Activated T-cell treated with anti-CD3 and anti-CD28 coated beads for 4 hours (primary cell): Measurements from ENCODE around the gene LYRM1.

Experiments used
- DNase-seq: peaks from one replicate; pipeline ENCODE4 v3.0.0-alpha.2; 2020

Gene LYRM1

GRCh38 chr16:20873331-20873730 is 27.2 kb upstream of the LYRM1 start:
- DNase-seq = no peak

- DNase-seq = no peak
Observed at GRCh38 chr16:20874088-20874581, 26.4 kb upstream of the LYRM1 start.

GRCh38 chr16:20875355-20875650 is 25.3 kb upstream of the LYRM1 start:
- no peak for DNase-seq

- DNase-seq = no peak
Observed at GRCh38 chr16:20878682-20879147, 21.9 kb upstream of the LYRM1 start.

GRCh38 chr16:20879175-20880040 is 21.2 kb upstream of the LYRM1 start:
- DNase-seq = no peak

- no peak for DNase-seq
Observed at GRCh38 chr16:20880867-20881502, 19.6 kb upstream of the LYRM1 start.

GRCh38 chr16:20881503-20881878 is 19.1 kb upstream of the LYRM1 start:
- no peak for DNase-seq

- DNase-seq = no peak
Observed at GRCh38 chr16:20883554-20884239, 16.9 kb upstream of the LYRM1 start.

GRCh38 chr16:20884240-20884556 is 16.4 kb upstream of the LYRM1 start:
- DNase-seq = no peak

GRCh38 chr16:20886320-20886719 is 14.3 kb upstream of the LYRM1 start:
- DNase-seq = no peak

- no peak for DNase-seq
Observed at GRCh38 chr16:20887207-20887606, 13.4 kb upstream of the LYRM1 start.

GRCh38 chr16:20889625-20890275 is 10.8 kb upstream of the LYRM1 start:
- no peak for DNase-seq

GRCh38 chr16:20894388-20894787 is 6.2 kb upstream of the LYRM1 start:
- no peak for DNase-seq

GRCh38 chr16:20897253-20897897 is 3.2 kb upstream of the LYRM1 start:
- no peak for DNase-seq

- no peak for DNase-seq
Observed at GRCh38 chr16:20897922-20898321, 2.6 kb upstream of the LYRM1 start.

- no peak for DNase-seq
Observed at GRCh38 chr16:20899071-20899470, 1.5 kb upstream of the LYRM1 start.

- DNase-seq = peak; percentile 3
Observed at GRCh38 chr16:20899477-20900298, 883 bp upstream of the LYRM1 start.

- DNase-seq = no peak
Observed at GRCh38 chr16:20901068-20901435, 481 bp downstream of the LYRM1 start.

- DNase-seq = peak; percentile 11
Observed at GRCh38 chr16:20901436-20902112, 1.0 kb downstream of the LYRM1 start.

- no peak for DNase-seq
Observed at GRCh38 chr16:20902426-20902825, 1.9 kb downstream of the LYRM1 start.

- DNase-seq = no peak
Observed at GRCh38 chr16:20903116-20903898, 2.7 kb downstream of the LYRM1 start.
